CD4-positive, alpha-beta T cell treated with Interleukin-10 for 1 hour (primary cell): ENCODE measurements around the gene DCPS.
"Not testable (repeated sequence)": the region's sequence is repeated elsewhere in the genome, so short reads cannot be mapped to it uniquely, and the experiment has no call there.

Source experiments
- DNase-seq: peaks from one replicate; pipeline ENCODE4 v3.0.0-alpha.2; 2020

Gene DCPS

GRCh38 chr11:126345759-126346585 is 42.1 kb downstream of the DCPS start:
- peak; percentile 20 for DNase-seq

- DNase-seq = no peak
Observed at GRCh38 chr11:126346586-126346940, 42.7 kb downstream of the DCPS start.

GRCh38 chr11:126346946-126347345 is 43.1 kb downstream of the DCPS start:
- DNase-seq = not testable (repeated sequence)

- no peak for DNase-seq
Observed at GRCh38 chr11:126347751-126348668, 44.1 kb downstream of the DCPS start.

- no peak for DNase-seq
Observed at GRCh38 chr11:126348806-126349582, 45.1 kb downstream of the DCPS start.

- no peak for DNase-seq
Observed at GRCh38 chr11:126350836-126351235, 47.0 kb downstream of the DCPS start.

- no peak for DNase-seq
Observed at GRCh38 chr11:126352163-126352562, 48.3 kb downstream of the DCPS start.

GRCh38 chr11:126352934-126353801 is 49.3 kb downstream of the DCPS start:
- no peak for DNase-seq

- DNase-seq = no peak
Observed at GRCh38 chr11:126354631-126355323, 50.9 kb downstream of the DCPS start.

- peak; percentile 73 for DNase-seq
Observed at GRCh38 chr11:126355324-126355925, 51.6 kb downstream of the DCPS start, which contains the start of gene ST3GAL4. ST3GAL4 (plus strand) TSS chr11:126355686; CDS start chr11:126406156, 50,470 bp downstream.

- peak; percentile 25 for DNase-seq
Observed at GRCh38 chr11:126355926-126356897, 52.4 kb downstream of the DCPS start.

- no peak for DNase-seq
Observed at GRCh38 chr11:126357055-126357962, 53.4 kb downstream of the DCPS start.

- no peak for DNase-seq
Observed at GRCh38 chr11:126357969-126358762, 54.3 kb downstream of the DCPS start.

GRCh38 chr11:126358763-126359160 is 54.9 kb downstream of the DCPS start:
- no peak for DNase-seq

- DNase-seq = no peak
Observed at GRCh38 chr11:126359431-126360048, 55.7 kb downstream of the DCPS start.

- no peak for DNase-seq
Observed at GRCh38 chr11:126360049-126360446, 56.2 kb downstream of the DCPS start.

GRCh38 chr11:126361400-126361799 is 57.5 kb downstream of the DCPS start:
- DNase-seq = no peak
